H1 (cell line): Measurements from ENCODE around the gene MATN1. TPM values are rescaled to one million over a fixed set of nuclear protein-coding genes. Genes with fewer than 3 reads are reported as not detected.

Experiments used
- CTCF ChIA-PET: fragments of 300-600 bp; sonication (Branson Sonifier 250); formaldehyde crosslinking; loops from one replicate; lab custom pipeline; 2021; ENCODE audit not compliant: partially characterized antibody; lab: Charles Lee
- POLR2A ChIA-PET: fragments of 300-600 bp; sonication (Branson Sonifier 250); formaldehyde crosslinking; loops from one replicate; lab custom pipeline; 2021; ENCODE audit warnings: inconsistent platforms; ENCODE audit not compliant: partially characterized antibody; lab: Charles Lee
- DNase-seq, 2 experiments: peaks; one replicate each; pipeline versions ENCODE4 v3.0.0 to v3.0.0-alpha.2; 2010 to 2022; ENCODE audit warnings: low spot score in 2 of 2, low read depth in 1 of 2, mixed read lengths in 1 of 2
- FAIRE-seq: peaks from 2 replicates; lab custom pipeline; 2011; peaks lifted over from hg19 to GRCh38; lab: Jason Lieb, UNC
- H2AFZ ChIP-seq: 2 replicates; pipeline ENCODE4 v1.8.1; 2012; ENCODE audit warnings: low read length, inconsistent platforms
- H2AK5ac ChIP-seq: 2 replicates; pipeline ENCODE4 v1.6.1; 2013; ENCODE audit warnings: low read depth, low read length
- H2BK120ac ChIP-seq: replicated peaks from 2 replicates; pipeline ENCODE3; 2013; ENCODE audit warnings: low read depth, low read length, inconsistent platforms
- H2BK12ac ChIP-seq: 2 replicates; pipeline ENCODE4 v1.6.1; 2013; ENCODE audit warnings: low read depth, low read length
- H2BK15ac ChIP-seq: 2 replicates; pipeline ENCODE4 v1.6.1; 2013; ENCODE audit warnings: low read length
- H2BK20ac ChIP-seq: 2 replicates; pipeline ENCODE4 v1.6.1; 2013; ENCODE audit warnings: low read length
- H2BK5ac ChIP-seq: 2 replicates; pipeline ENCODE4 v1.6.1; 2013; ENCODE audit warnings: low read depth, low read length
- H3K14ac ChIP-seq: 2 replicates; pipeline ENCODE4 v1.6.1; 2013; ENCODE audit warnings: inconsistent platforms; ENCODE audit not compliant: insufficient read length
- H3K18ac ChIP-seq: 2 replicates; pipeline ENCODE4 v1.6.1; 2013; ENCODE audit warnings: low read length; ENCODE audit errors: extremely low read depth
- H3K23ac ChIP-seq: 2 replicates; pipeline ENCODE4 v1.6.1; 2013; ENCODE audit warnings: inconsistent platforms; ENCODE audit not compliant: insufficient read length
- H3K23me2 ChIP-seq: 2 replicates; pipeline ENCODE4 v1.6.1; 2013; ENCODE audit warnings: low read depth, low read length
- H3K27ac ChIP-seq: 2 replicates; pipeline ENCODE4 v1.6.1; 2011; ENCODE audit warnings: low read depth, low read length, inconsistent platforms
- H3K27me3 ChIP-seq, 4 experiments: replicated peaks in 1 of 4; 1 replicate in 1 of 4; 2 replicates in 3 of 4; pipeline versions ENCODE4 v1.6.1 to v1.8.1; 2011 to 2013; ENCODE audit warnings: low read length in 3 of 4, mild to moderate bottlenecking in 3 of 4, inconsistent platforms in 2 of 4, mixed read lengths in 2 of 4, moderate library complexity in 1 of 4; ENCODE audit not compliant: control insufficient read depth in 3 of 4, insufficient read depth in 3 of 4; ENCODE audit errors: extremely low read depth in 1 of 4
- H3K36me3 ChIP-seq, 4 experiments: 2 replicates each; pipeline versions ENCODE4 v1.6.1 to v1.8.1; 2011 to 2013; ENCODE audit warnings: mild to moderate bottlenecking in 4 of 4, low read length in 3 of 4, moderate library complexity in 2 of 4, control low read depth in 1 of 4, inconsistent platforms in 1 of 4; ENCODE audit not compliant: insufficient read depth in 4 of 4, control insufficient read depth in 2 of 4
- H3K4ac ChIP-seq: replicated peaks from 2 replicates; pipeline ENCODE3; 2013; ENCODE audit warnings: low read length, low read depth, mixed read lengths, inconsistent platforms; ENCODE audit not compliant: insufficient read length
- H3K4me1 ChIP-seq, 4 experiments: replicated peaks in 1 of 4; 1 replicate in 1 of 4; 2 replicates in 3 of 4; pipeline versions ENCODE4 v1.6.1 to v1.8.1; 2011 to 2013; ENCODE audit warnings: low read length in 3 of 4, inconsistent platforms in 2 of 4, mixed read lengths in 1 of 4; ENCODE audit not compliant: insufficient read depth in 4 of 4, control insufficient read depth in 3 of 4
- H3K4me2 ChIP-seq, 2 experiments: 2 replicates each; pipeline versions ENCODE4 v1.6.1 to v1.8.1; 2011 to 2013; ENCODE audit warnings: low read depth in 2 of 2, low read length in 2 of 2, control low read depth in 1 of 2, inconsistent platforms in 1 of 2, mild to moderate bottlenecking in 1 of 2; ENCODE audit not compliant: insufficient read depth in 1 of 2
- H3K4me3 ChIP-seq, 4 experiments: fragments of 200-600, 300-600 bp in 1 of 4; sonication (generic), shearing (Covaris generic), sonication (Bioruptor Twin) in 1 of 4; 2 replicates each; pipeline versions ENCODE4 v1.5.1 to v1.8.1; 2011 to 2016; ENCODE audit warnings: low read length in 4 of 4, low read depth in 3 of 4, control low read depth in 2 of 4, inconsistent platforms in 2 of 4, mild to moderate bottlenecking in 2 of 4, mixed read lengths in 1 of 4, moderate library complexity in 1 of 4; ENCODE audit not compliant: insufficient read depth in 2 of 4; ENCODE audit errors: extremely low read depth in 1 of 4
- H3K56ac ChIP-seq: replicated peaks from 2 replicates; pipeline ENCODE3; 2013; ENCODE audit warnings: low read depth, mild to moderate bottlenecking, mixed read lengths, low read length, inconsistent platforms; ENCODE audit not compliant: insufficient read length
- H3K79me1 ChIP-seq: 2 replicates; pipeline ENCODE4 v1.6.1; 2013; ENCODE audit warnings: low read depth, low read length, control low read depth
- H3K79me2 ChIP-seq, 2 experiments: 2 replicates each; pipeline versions ENCODE4 v1.6.1 to v1.8.1; 2012 to 2013; ENCODE audit warnings: low read length in 2 of 2, mild to moderate bottlenecking in 2 of 2, inconsistent platforms in 1 of 2; ENCODE audit not compliant: insufficient read depth in 2 of 2, control insufficient read depth in 1 of 2
- H3K9ac ChIP-seq, 4 experiments: replicated peaks in 1 of 4; 1 replicate in 1 of 4; 2 replicates in 3 of 4; pipeline versions ENCODE4 v1.6.1 to v1.8.1; 2011 to 2013; ENCODE audit warnings: low read depth in 3 of 4, low read length in 3 of 4, control low read depth in 2 of 4, mild to moderate bottlenecking in 2 of 4, moderate library complexity in 2 of 4, inconsistent platforms in 1 of 4; ENCODE audit errors: extremely low read depth in 1 of 4
- H3K9me3 ChIP-seq, 2 experiments: 2 replicates each; pipeline versions ENCODE4 v1.6.1 to v1.8.1; 2012 to 2013; ENCODE audit warnings: mild to moderate bottlenecking in 2 of 2, moderate library complexity in 2 of 2, control low read depth in 1 of 2, inconsistent platforms in 1 of 2, low read depth in 1 of 2, low read length in 1 of 2, mixed read lengths in 1 of 2; ENCODE audit not compliant: insufficient read depth in 2 of 2
- H4K20me1 ChIP-seq, 2 experiments: replicated peaks in 1 of 2; 2 replicates each; pipeline versions ENCODE3 to v1.8.1; 2011 to 2013; ENCODE audit warnings: inconsistent platforms in 2 of 2, low read length in 2 of 2, mild to moderate bottlenecking in 1 of 2; ENCODE audit not compliant: insufficient read depth in 2 of 2, control insufficient read depth in 1 of 2
- H4K5ac ChIP-seq: 2 replicates; pipeline ENCODE4 v1.6.1; 2013; ENCODE audit warnings: low read length, low read depth, mixed read lengths, inconsistent platforms; ENCODE audit not compliant: insufficient read length
- H4K8ac ChIP-seq: 2 replicates; pipeline ENCODE4 v1.8.0; 2013; ENCODE audit warnings: mild to moderate bottlenecking, moderate library complexity, low read length, inconsistent platforms; ENCODE audit not compliant: insufficient read depth; ENCODE audit errors: extremely low read depth
- H4K91ac ChIP-seq: replicated peaks from 2 replicates; pipeline ENCODE3; 2013; ENCODE audit warnings: low read length, mixed read lengths, inconsistent platforms; ENCODE audit not compliant: insufficient read length
- EP300 ChIP-seq, 2 experiments: IDR thresholded peaks; 1 replicate in 1 of 2; 2 replicates in 1 of 2; pipeline ENCODE4 v1.6.1; 2011 to 2012; ENCODE audit warnings: low read depth in 2 of 2, low read length in 2 of 2, mild to moderate bottlenecking in 2 of 2, borderline replicate concordance in 1 of 2, inconsistent platforms in 1 of 2, moderate library complexity in 1 of 2
- HDAC2 ChIP-seq, 2 experiments: fragments of 300-600 bp in 1 of 2; sonication (generic) in 1 of 2; IDR thresholded peaks; 2 replicates each; pipeline ENCODE4 v1.6.1; 2011 to 2012; ENCODE audit warnings: low read depth in 2 of 2, low read length in 2 of 2, mild to moderate bottlenecking in 2 of 2, moderate library complexity in 2 of 2, borderline replicate concordance in 1 of 2, inconsistent platforms in 1 of 2
- PHF8 ChIP-seq: fragments of 200-600 bp; sonication (generic); conservative IDR thresholded peaks from 2 replicates; pipeline ENCODE4 v1.7.1; 2012; ENCODE audit warnings: low read depth, mild to moderate bottlenecking, inconsistent platforms, low read length, moderate library complexity
- POU5F1 ChIP-seq: IDR thresholded peaks from 2 replicates; pipeline ENCODE4 v1.6.1; 2011; ENCODE audit warnings: low read depth, mild to moderate bottlenecking, low read length, moderate library complexity
- RNF2 ChIP-seq: fragments of 200-900, 300-1000 bp; sonication (generic); IDR thresholded peaks from 2 replicates; pipeline ENCODE4 v1.7.1; 2016; ENCODE audit warnings: borderline replicate concordance, low read depth, mild to moderate bottlenecking, antibody characterized with exemption, low read length; ENCODE audit not compliant: poor library complexity, severe bottlenecking; ENCODE audit errors: missing control alignments
- TAF1 ChIP-seq: IDR thresholded peaks from 2 replicates; pipeline ENCODE4 v1.6.1; 2011; ENCODE audit warnings: mild to moderate bottlenecking, low read depth, low read length
- WGBS, 2 experiments: shearing (Covaris generic) in 1 of 2; methylation state at CpG; one replicate each; pipeline versions ENCODE4 v1.1.6 to v1.1.7; 2013 to 2015; ENCODE audit warnings: low lambda C conversion rate in 2 of 2, mixed read lengths in 2 of 2, inconsistent platforms in 1 of 2, low coverage in 1 of 2, missing lambda C conversion rate in 1 of 2; ENCODE audit not compliant: insufficient replicate concordance in 2 of 2, insufficient coverage in 1 of 2, insufficient read length in 1 of 2; ENCODE audit errors: extremely low coverage in 1 of 2, missing lambda C conversion rate in 1 of 2; 5-methylcytosine and 5-hydroxymethylcytosine counted together
- polyA plus RNA-seq, 7 experiments: library from polyadenylated mRNA; depleted of rRNA in 3 of 7; stranded (reverse) in 5 of 7; unstranded in 2 of 7; fragments of >200 nt in 5 of 7; fragments of 200-250 nt in 2 of 7; gene quantifications; 1 replicate in 5 of 7; 2 replicates in 1 of 7; 4 replicates in 1 of 7; pipeline versions ENCODE4 v1.2.1 to v1.2.3, GENCODE V29; 2011 to 2013; ENCODE audit warnings: missing spikeins in 2 of 7, mixed read lengths in 2 of 7
- total RNA-seq: library from RNA; stranded (reverse); fragmentation: NEBNext Ultra II Directional; extraction: Animal tissue kit (Norgen Biotek cat#: 25700); gene quantifications from 2 replicates; pipeline ENCODE4 v1.2.1, GENCODE V29; 2021

Gene MATN1
- total and polyA plus RNA-seq, 2 of the 8 experiments (the other 6 are each of a cell fraction or from before 2014, with no cell fraction given): 0.12 to 0.28 TPM

GRCh38 chr1:30749691-30750583 is 26.6 kb upstream of the MATN1 start:
- Histone ChIP-seq H3K27ac (no peak overlapping the region), H3K4me3 (no peak overlapping the region), H2BK120ac (no peak overlapping the region), H4K8ac (no peak overlapping the region), H3K23ac (no peak overlapping the region), H2AFZ (no peak overlapping the region), H3K27me3 (no peaks in the 10 kb centered on the region; a peak in 1 of 7 replicates), H3K4ac (no peak overlapping the region), H4K20me1 (no peaks in the 10 kb centered on the region), H3K9me3 (no peaks in the 10 kb centered on the region), H2BK20ac (no peak overlapping the region), H4K5ac (no peak overlapping the region), H3K4me2 (no peak overlapping the region), H3K79me2 (no peaks in the 10 kb centered on the region), H2BK5ac (no peak overlapping the region), H4K91ac (no peak overlapping the region), H3K56ac (no peak overlapping the region), H3K18ac (no peak overlapping the region), H3K14ac (no peak overlapping the region), H3K4me1 (peaks cover 0 to 19% (median 3%) of the 10 kb centered on the region in 4 experiments; a peak in 6 of 7 replicates), H2BK12ac (no peak overlapping the region), H3K79me1 (no peaks in the 10 kb centered on the region), H2AK5ac (no peak overlapping the region), H3K36me3 (no peaks in the 10 kb centered on the region), H2BK15ac (no peak overlapping the region), H3K23me2 (no peaks in the 10 kb centered on the region; the same call in 1 of the 2 replicates), H3K9ac (no peak overlapping the region)
- ChIA-PET POLR2A (interaction anchor here (1.1 to 2.2 kb wide), 2 partner anchors 16 to 22 kb away, joined by 3 to 5 read pairs; no protein-coding TSS in a partner anchor), CTCF (interaction anchor here (0.6 to 55.1 kb wide), 7 partner anchors 10 to 234 kb away, joined by 3 to 1640 read pairs (median 5); partner anchors contain the start of genes LAPTM5 and MATN1)
- no peak for DNase-seq
- FAIRE-seq: no peak
- 92% methylated on average over 21 of the region's 23 CpGs; no CpG with 5 or more reads in 1 of the 2 experiments for WGBS, 2 experiments
- TF ChIP-seq TAF1 (no peak), HDAC2 (IDR thresholded peaks at IDR 0.05; ENCODE audit: borderline replicate concordance in 1 of 2, low read depth in 2 of 2, low read length in 2 of 2) (no peak), RNF2 (no peak), EP300 (IDR thresholded peaks at IDR 0.05; ENCODE audit: borderline replicate concordance in 1 of 2, low read depth in 2 of 2, low read length in 2 of 2) (no peak), POU5F1 (no peak), PHF8 (no peak)
